Hepatocyte (in vitro differentiated cells): ENCODE measurements around the gene SENP7. TPM values are rescaled to one million over a fixed set of nuclear protein-coding genes. Genes with fewer than 3 reads are reported as not detected.

Experiments
- DNase-seq: peaks from one replicate; pipeline ENCODE4 v3.0.0-alpha.2; 2016; ENCODE audit warnings: low spot score
- H2AFZ ChIP-seq: fragments of 200-600 bp; sonication (generic); 2 replicates; pipeline ENCODE4 v1.6.0; 2016; ENCODE audit warnings: antibody characterized with exemption, mild to moderate bottlenecking
- H3K27ac ChIP-seq: fragments of 200-600 bp; sonication (generic); 2 replicates; pipeline ENCODE4 v1.5.1; 2016; ENCODE audit warnings: mild to moderate bottlenecking
- H3K27me3 ChIP-seq: fragments of 200-600 bp; sonication (generic); 2 replicates; pipeline ENCODE4 v1.6.1; 2016
- H3K36me3 ChIP-seq: fragments of 200-600 bp; sonication (generic); replicated peaks from 2 replicates; pipeline ENCODE4 v1.5.1; 2016; ENCODE audit warnings: low read depth; ENCODE audit not compliant: insufficient read depth
- H3K4me1 ChIP-seq: fragments of 200-600 bp; sonication (generic); 2 replicates; pipeline ENCODE4 v1.5.1; 2016; ENCODE audit warnings: mild to moderate bottlenecking, moderate library complexity; ENCODE audit not compliant: insufficient read depth
- H3K4me2 ChIP-seq: fragments of 200-600 bp; sonication (generic); 2 replicates; pipeline ENCODE4 v1.6.0; 2016
- H3K4me3 ChIP-seq: fragments of 200-600 bp; sonication (generic); 2 replicates; pipeline ENCODE4 v1.5.1; 2016; ENCODE audit warnings: mild to moderate bottlenecking
- H3K79me2 ChIP-seq: fragments of 200-600 bp; sonication (generic); 2 replicates; pipeline ENCODE4 v1.6.0; 2017; ENCODE audit warnings: mild to moderate bottlenecking
- H3K9me2 ChIP-seq: fragments of 200-600 bp; sonication (generic); replicated peaks from 2 replicates; pipeline ENCODE4 v1.6.0; 2017; ENCODE audit warnings: mild to moderate bottlenecking; ENCODE audit not compliant: insufficient read depth
- H3K9me3 ChIP-seq: fragments of 200-600 bp; sonication (generic); 2 replicates; pipeline ENCODE4 v1.5.1; 2016; ENCODE audit warnings: low read depth, mild to moderate bottlenecking
- H4K20me1 ChIP-seq: fragments of 200-600 bp; sonication (generic); 2 replicates; pipeline ENCODE4 v1.6.0; 2016; ENCODE audit warnings: mild to moderate bottlenecking; ENCODE audit not compliant: insufficient read depth, poor library complexity, severe bottlenecking
- CTCF ChIP-seq: fragments of 200-600 bp; sonication (generic); IDR thresholded peaks from 2 replicates; pipeline ENCODE4 v1.5.1; 2016; ENCODE audit warnings: antibody characterized with exemption, mild to moderate bottlenecking; ENCODE audit not compliant: poor library complexity
- EZH2 ChIP-seq: fragments of 200-600 bp; sonication (generic); IDR thresholded peaks from 2 replicates; pipeline ENCODE4 v1.6.1; 2016; ENCODE audit warnings: antibody characterized with exemption, mild to moderate bottlenecking, borderline replicate concordance
- EZH2phosphoT487 ChIP-seq: fragments of 200-600 bp; sonication (generic); IDR thresholded peaks from one replicate; pipeline ENCODE4 v1.6.1; 2018; ENCODE audit warnings: antibody characterized with exemption, mild to moderate bottlenecking, low read depth, moderate library complexity; ENCODE audit not compliant: unreplicated experiment, severe bottlenecking
- WGBS: methylation state at CpG from one replicate; pipeline ENCODE4 v1.1.6; 2016; ENCODE audit warnings: low lambda C conversion rate; ENCODE audit errors: missing lambda C conversion rate; 5-methylcytosine and 5-hydroxymethylcytosine counted together
- polyA plus RNA-seq: library from polyadenylated mRNA; unstranded; fragments of >200 nt; fragmentation: Nextera tagmentation; extraction: Ambion mirVana; gene quantifications from 2 replicates; pipeline ENCODE4 v1.2.1, GENCODE V29; 2016
- total RNA-seq: library from RNA; depleted of rRNA; stranded (reverse); fragments of >200 nt; gene quantifications from 2 replicates; pipeline ENCODE4 v1.2.3, GENCODE V29; 2014

The SENP7 gene
- total and polyA plus RNA-seq, 2 experiments from 2014 or later, result 7.7 to 40.9 TPM

- TF ChIP-seq CTCF, result no peak
- no peak for TF ChIP-seq EZH2
- no peak for TF ChIP-seq EZH2phosphoT487
- Histone ChIP-seq H3K4me3 (no peak overlapping the region), H3K9me2 (no peaks in the 10 kb centered on the region), H3K4me1 (no peaks in the 10 kb centered on the region), H2AFZ (no peak overlapping the region), H4K20me1 (no peaks in the 10 kb centered on the region), H3K79me2 (peaks cover 29% of the 10 kb centered on the region), H3K9me3 (peaks cover 18% of the 10 kb centered on the region), H3K27me3 (no peaks in the 10 kb centered on the region), H3K36me3 (no peaks in the 10 kb centered on the region), H3K27ac (no peak overlapping the region), H3K4me2 (no peak overlapping the region)
- no peak for DNase-seq
Measured at GRCh38 chr3:101388706-101389105, 124.3 kb downstream of the SENP7 start.

GRCh38 chr3:101387351-101387750, 125.7 kb downstream of the SENP7 start:
- DNase-seq, result no peak
- H3K27me3 ChIP-seq, result no peaks in the 10 kb centered on the region
- TF ChIP-seq EZH2phosphoT487, result no peak
- no peak for TF ChIP-seq CTCF
- TF ChIP-seq EZH2, result no peak
- no peaks in the 10 kb centered on the region for H4K20me1 ChIP-seq
- 98% methylated on average over 5 of the region's 5 CpGs for WGBS
- no peak overlapping the region for H2AFZ ChIP-seq
- no peaks in the 10 kb centered on the region for H3K9me2 ChIP-seq
- no peak overlapping the region for H3K27ac ChIP-seq
- H3K36me3 ChIP-seq, result no peaks in the 10 kb centered on the region
- H3K4me1 ChIP-seq, result no peaks in the 10 kb centered on the region
- no peak overlapping the region for H3K4me3 ChIP-seq
- H3K79me2 ChIP-seq, result peaks cover 25% of the 10 kb centered on the region
- no peak overlapping the region for H3K4me2 ChIP-seq
- peaks cover 11% of the 10 kb centered on the region for H3K9me3 ChIP-seq

- Histone ChIP-seq H3K9me2 (no peaks in the 10 kb centered on the region), H3K79me2 (peaks cover 22% of the 10 kb centered on the region), H3K27ac (no peak overlapping the region), H3K4me3 (no peak overlapping the region), H2AFZ (no peak overlapping the region), H3K4me1 (no peaks in the 10 kb centered on the region), H3K4me2 (no peak overlapping the region), H4K20me1 (no peaks in the 10 kb centered on the region), H3K9me3 (peaks cover 7% of the 10 kb centered on the region), H3K36me3 (no peaks in the 10 kb centered on the region), H3K27me3 (no peaks in the 10 kb centered on the region)
- DNase-seq, result no peak
- TF ChIP-seq EZH2, result no peak
- TF ChIP-seq CTCF, result no peak
- no peak for TF ChIP-seq EZH2phosphoT487
- 95% methylated on average over 10 of the region's 10 CpGs for WGBS
Measured at GRCh38 chr3:101384426-101384825, 128.6 kb downstream of the SENP7 start.

GRCh38 chr3:101383656-101384055, 129.4 kb downstream of the SENP7 start:
- peaks cover 3% of the 10 kb centered on the region for H3K9me3 ChIP-seq
- TF ChIP-seq CTCF (no peak), EZH2phosphoT487 (no peak), EZH2 (no peak)
- 90% methylated on average over 3 of the region's 4 CpGs for WGBS

More at GRCh38 chr3:101383656-101384055, 129.4 kb downstream of the SENP7 start:
- no peaks in the 10 kb centered on the region for H3K27me3 ChIP-seq
- peaks cover 24% of the 10 kb centered on the region for H3K79me2 ChIP-seq
- H3K4me3 ChIP-seq, result no peak overlapping the region
- H3K36me3 ChIP-seq, result no peaks in the 10 kb centered on the region
- no peak for DNase-seq
- H2AFZ ChIP-seq, result no peak overlapping the region
- no peaks in the 10 kb centered on the region for H3K9me2 ChIP-seq
- H3K4me2 ChIP-seq, result no peak overlapping the region
- no peak overlapping the region for H3K27ac ChIP-seq
- H3K4me1 ChIP-seq, result no peaks in the 10 kb centered on the region
- no peaks in the 10 kb centered on the region for H4K20me1 ChIP-seq
